HG03280 (cell line): ENCODE data around the gene SRRM5.
"Not testable (repeated sequence)": the region's sequence is repeated elsewhere in the genome, so short reads cannot be mapped to it uniquely, and the experiment has no call there.

Experiments
- ATAC-seq: cut with Tn5 transposase; IDR thresholded peaks from one replicate; pipeline ENCODE4 v1.9.1; 2021; ENCODE audit warnings: mild to moderate bottlenecking, moderate library complexity; ENCODE audit not compliant: unreplicated experiment

The SRRM5 gene

DNA sequence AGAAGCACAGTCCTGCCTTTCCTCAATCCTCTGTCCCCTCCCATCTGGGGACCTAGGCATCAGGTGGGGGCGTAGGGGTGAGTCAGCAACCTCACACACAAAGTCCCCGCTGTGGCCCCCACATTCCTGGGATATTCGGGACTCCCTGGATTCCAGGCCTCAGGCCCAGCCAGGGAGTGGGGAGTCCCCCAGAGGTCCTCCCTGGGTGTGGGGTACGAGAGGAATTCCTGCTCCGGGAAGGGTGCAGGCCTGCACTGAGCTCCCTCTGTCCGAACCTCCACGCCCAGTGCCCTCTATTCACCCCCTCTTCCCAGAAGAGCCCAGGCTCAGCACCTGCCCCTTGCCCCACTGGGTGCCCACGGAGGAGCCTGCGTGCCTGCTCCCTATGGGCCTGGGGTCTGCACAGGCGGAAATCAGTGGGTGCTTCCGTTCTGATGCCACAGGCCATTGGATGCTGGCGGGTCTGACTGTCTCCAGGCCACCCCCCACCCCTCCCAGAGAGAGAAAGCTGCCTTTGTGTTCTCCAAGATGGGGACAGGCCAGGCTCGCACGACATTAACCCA lies 24.3 kb downstream of the SRRM5 start:
- ATAC-seq, result no peak

DNA sequence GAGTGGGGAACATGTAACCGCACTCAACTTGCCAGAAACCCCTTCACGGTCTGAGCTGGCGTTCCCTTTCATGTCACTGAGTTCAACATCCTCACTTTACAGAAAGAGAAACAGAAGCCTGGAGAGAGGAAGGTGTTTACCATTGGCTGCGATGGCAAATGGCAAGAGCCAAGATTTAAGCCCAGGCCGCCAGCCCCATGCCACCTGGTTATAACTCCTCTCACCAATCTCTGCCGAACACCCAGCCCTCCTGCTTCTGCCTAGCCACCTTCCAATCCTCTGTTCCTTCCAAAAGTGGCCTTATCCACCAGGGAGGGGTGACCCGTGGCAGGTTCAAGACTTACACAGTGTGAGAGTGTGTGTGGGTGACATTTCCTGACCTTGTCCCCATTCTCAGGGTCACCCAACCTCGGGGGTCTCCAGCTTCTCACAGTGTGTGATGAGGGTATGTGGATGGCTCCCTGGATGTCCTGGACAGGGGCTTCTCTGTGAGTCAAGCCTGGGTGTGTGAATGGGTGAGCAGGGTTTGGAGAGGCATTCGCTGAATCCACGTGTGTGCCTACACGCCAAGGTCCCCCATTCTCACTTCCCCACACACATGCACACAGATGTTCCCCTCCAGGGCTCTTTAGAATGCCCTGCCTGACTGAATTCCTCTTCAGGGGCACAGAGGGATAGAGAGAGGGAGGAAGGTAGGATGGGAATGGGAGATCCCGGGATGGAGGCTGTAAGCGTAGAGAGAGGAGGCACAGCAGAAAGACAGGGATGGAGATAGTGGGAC lies 26.5 kb downstream of the SRRM5 start:
- no peak for ATAC-seq

DNA sequence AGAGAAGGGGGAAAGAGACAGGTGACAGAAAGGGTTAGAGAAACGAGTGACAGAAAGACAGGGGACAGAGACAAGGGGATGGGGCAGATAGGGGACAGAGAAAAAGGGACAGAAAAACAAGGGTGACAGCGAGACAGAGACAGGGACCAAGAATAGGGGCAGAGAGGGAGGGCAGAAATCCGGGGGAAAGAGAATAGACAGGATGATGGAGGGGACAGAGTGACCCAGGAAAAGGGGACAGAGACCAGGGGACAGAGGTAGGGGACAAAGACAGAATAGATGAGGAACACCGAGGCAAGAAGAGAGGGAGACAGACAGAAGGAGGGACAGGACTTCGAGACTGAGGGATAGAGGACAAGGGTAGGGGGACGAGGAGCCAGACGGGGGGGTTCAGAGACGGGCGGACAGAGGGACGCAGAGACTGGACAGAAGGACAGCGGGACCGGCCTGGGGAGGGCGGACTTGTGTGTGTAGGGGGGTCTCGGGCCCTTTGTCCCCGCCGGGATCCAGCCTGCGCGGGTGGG lies 27.2 kb downstream of the SRRM5 start:
- no peak for ATAC-seq

DNA sequence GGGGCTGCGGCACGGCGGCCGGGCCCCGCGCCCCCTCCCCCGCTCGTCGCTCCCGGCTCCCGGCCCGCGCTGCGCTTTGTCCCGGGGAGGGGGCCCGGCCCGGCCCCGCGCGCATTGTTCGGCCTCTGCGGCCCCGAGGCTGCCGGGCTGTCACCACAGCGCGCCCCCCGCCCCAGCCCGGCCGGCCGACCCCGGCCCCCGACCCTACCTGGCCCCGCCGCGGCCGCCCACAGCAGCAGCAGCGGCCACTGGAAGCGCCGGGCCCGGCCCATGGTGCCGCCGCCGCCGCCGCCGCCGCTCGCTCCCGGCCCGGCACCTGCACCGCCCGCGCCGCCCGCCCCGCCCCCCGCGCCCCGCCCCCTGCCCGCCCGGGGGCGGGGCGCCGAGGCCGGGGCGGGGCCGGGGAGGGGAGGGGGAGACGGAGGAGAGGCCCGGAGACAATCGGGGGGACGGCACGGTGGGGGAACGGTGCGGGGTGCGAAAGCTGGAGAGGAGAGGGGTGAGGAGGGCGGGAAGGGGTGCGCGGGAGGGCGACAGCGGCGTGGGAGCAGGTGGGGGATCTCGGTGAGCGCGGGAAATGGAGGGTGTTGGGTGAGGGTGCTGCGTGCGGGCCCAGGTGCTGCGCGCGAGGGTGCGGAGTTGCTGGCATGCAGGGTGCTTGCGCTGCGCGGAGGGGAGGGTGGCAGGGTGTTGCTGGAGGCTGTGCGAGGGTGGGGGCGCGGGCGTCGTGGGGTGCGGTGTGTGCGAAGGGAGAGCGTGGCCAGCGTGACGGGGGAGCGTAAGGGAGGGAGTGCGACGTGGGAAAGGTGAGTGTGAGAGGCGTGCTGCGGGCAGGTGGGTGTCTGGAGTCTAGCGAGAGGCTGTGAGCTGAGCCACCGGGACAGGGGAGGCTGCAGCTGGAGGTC lies 27.9 kb downstream of the SRRM5 start, which contains the start of gene CADM4:
Gene CADM4 (minus strand): TSS at position 332 of the 905 bp plus-strand sequence. CDS start 60 bp downstream, at position 272.
- no peak for ATAC-seq

DNA sequence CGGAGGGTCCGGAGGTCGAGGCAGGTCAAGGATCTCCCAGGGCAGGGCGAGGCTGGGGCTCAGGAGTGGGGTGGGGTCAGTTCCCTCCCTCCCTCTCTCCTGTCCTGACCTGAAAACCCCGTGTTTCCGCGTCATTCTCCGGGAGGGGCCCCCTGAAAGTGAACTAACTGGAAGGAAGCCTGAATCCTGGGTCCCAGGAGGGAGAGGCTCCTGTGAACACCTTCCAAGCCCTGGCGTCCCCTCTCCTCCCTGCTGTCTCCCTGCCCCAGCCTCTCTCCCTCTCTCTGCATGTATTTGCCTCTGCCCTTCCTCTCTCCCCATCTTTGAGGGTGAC lies 28.5 kb downstream of the SRRM5 start:
- no peak for ATAC-seq

DNA sequence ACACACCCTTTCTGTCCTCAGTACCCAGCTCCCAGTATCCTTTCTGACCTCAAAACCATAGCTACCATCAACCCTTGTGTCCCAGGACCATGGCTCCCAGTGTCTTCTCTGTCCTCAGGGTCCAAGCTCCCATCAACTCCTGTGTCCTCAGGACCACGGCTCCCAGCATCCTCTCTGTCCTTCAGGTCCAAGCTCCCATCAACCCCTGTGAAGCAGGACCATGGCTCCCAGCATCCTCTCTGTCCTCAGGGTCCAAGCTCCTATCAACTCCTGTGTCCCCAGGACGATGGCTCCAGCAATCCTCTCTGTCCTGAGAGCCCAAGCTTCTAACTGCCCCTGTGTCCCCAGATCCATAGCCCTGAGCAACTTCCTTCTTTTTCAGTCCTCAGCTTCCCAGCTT lies 29.4 kb downstream of the SRRM5 start:
- ATAC-seq, result no peak

DNA sequence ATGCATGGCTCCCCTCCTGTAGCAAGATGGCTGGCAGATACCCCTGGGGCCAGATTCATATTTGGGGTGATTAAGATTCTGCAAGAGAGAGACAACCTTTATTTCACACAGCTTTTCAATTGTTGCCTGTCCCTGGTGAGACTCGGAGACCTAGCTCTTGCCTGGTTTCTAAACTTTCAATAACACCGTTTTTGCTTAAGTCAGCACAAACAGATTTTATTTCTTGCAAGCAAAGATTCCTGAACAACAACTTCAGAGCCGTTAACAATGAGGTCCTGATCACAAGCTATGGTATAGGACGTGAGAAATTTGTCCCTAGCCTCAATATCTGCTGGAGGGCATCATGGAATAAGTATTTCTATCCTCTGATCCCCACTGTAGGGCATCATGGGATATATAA lies 30.6 kb downstream of the SRRM5 start:
- no peak for ATAC-seq

DNA sequence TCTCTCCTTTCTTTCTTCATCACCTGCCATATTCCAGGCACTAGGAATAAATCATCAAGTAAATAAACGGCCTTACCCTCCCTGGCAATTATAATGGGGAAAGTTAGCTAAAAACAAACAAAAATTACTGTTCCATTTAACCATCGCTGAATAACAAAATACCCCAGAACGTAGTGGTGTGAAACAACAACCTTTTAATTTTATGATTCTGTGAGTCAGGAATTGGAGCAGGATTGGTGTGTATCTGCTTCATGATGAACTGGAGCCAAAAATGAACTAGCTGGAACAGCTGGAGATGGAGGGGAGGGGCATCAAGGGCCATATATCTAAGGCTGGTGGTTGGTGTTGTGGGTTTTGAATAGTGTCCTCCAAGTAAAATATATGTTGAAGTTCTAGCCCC lies 31.4 kb downstream of the SRRM5 start:
- ATAC-seq, result no peak

DNA sequence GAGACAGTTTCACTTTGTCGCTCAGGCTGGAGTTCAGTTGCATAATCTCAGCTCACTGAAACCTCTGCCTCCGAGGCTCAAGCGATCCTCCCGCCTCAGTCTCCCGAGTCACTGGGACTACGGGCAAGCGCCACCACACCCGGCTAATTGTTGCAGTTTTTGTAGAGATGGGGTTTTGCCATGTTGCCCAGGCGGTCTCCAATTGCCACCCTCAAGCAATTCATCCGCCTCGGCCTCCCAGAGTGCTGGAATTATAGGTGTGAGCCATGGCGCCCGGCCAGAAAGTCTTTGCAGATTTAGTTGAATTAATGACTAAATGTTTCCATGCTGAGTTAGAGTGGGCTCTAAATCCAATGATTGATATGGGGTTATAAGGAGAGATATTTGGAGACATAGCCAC lies 32.3 kb downstream of the SRRM5 start:
- no peak for ATAC-seq

DNA sequence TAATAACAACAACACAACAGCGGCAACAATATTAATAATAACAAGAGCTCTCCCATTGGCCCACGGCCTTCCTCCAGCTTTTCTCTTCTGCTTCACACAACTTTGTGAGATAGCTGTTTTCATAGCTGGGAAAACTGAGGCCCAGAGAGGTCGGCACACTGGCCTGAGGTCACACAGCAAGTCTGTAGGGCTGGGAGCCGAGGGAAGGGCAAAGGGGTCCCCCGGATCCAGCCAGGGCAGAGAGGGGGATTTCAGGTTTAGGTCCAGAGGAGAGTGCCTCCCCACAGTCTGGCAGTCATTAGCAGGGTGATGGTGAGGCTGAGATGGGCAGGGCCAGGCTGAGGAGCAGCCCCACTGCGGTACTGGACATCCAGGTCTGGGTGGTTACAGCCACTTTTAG lies 36.7 kb downstream of the SRRM5 start:
- no peak for ATAC-seq

DNA sequence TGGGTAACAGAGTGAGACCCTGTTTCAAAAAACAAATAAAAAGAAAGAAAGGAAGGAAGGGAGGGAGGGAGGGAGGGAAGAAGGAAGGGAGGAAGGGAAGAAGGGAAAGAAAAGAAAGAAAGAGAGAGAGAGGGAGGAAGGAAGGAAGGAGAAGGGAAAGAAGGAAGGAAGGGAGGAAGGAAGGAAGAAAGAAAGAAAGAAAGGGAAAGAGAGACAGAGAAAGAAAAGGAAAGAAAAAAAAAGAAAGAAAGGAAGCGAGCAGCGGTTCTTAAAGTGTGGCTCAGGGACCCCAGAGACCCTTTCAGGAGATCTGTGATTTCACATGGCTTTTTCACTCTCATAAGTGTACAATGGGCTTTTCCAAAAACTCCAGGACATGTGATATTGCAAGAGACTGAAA lies 37.6 kb downstream of the SRRM5 start:
- ATAC-seq, result no peak

DNA sequence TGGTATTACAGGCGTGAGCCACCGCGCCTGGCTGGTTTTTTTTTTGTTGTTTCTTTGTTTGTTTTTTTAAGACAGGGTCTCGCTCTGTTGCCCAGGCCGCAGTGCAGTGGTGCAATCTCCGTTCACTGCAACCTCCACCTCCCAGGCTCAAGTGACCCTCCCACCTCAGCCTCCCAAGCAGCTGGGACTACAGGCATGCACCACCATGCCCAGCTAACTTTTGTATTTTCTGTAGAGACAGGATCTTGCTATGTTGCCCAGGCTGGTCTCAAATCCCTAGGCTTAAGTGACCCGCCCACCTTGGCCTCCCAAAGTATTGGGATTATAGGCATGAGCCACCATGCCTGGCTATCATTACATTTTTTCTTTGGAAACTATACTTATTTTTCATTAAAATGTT lies 38.4 kb downstream of the SRRM5 start:
- not testable (repeated sequence) for ATAC-seq

DNA sequence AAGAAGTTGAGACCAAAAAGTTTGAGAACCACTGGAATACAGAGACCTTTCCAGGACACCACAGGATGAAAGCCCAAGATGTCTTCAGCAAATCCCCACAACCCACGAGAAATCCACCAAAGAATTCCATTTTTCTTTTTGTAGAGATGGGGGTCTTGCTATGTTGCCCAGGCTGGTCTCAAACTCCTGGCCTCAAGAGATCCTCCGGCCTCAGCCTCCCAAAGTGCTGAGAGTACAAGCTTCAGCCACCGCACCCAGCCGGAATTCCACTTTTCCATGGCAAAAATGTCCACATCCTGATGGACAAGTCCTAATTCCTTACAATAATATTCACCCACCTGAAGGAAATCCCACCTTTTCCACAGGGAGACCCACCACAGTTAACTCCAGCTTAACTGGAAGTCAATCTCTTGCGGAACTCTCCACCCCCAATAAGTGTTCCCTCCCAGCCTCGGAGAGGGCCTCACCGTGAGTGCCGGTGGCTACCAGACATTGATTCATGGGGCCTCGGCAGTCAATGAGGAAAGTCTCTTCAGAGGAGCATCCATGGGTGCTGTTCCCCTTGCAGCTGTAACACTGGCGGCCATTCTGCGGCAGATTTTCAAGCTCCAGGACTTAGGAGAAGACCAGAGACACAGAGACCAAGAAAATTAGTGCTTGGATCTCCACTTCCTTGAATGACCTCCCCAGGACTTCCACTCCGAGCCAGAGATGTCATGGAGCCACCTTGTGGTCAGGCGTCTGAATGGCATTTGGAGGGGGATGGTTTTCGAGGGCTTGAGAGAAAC lies 40.1 kb downstream of the SRRM5 start:
- ATAC-seq, result no peak

DNA sequence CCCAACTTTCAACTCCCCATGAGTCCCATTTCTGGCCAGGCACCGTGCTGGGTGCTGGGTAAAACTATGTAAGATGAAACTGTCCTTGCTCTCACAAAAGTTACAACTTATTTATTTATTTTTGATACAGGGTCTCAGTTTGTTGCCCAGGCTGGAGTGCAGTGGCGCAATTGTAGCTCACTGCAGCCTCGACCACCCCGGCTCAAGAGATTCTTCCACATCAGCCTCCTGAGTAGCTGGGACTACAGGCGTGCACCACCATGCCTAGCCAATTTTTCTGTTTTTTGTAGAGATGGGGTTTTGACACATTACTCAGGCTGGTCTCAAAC lies 40.6 kb downstream of the SRRM5 start:
- no peak for ATAC-seq

DNA sequence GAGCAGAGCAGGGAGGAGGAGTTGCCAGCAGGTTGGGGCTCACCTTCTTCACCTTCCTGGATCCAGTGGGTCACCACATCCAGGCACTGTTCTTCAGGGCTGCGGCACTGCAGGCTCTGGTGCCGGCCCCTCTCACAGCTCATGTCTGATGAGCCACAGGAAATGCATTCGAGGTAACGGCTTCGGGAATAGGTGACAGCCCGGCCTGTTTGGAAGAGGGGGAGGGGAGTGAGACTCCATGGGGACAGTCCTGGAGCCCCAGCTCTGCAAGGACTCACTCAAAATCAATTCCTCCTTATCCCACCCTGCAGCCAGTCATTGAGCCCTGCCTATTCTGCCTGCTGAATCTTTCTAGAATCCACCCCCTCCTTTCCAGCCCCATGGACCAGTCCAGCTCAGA lies 44.5 kb downstream of the SRRM5 start:
- ATAC-seq, result no peak

DNA sequence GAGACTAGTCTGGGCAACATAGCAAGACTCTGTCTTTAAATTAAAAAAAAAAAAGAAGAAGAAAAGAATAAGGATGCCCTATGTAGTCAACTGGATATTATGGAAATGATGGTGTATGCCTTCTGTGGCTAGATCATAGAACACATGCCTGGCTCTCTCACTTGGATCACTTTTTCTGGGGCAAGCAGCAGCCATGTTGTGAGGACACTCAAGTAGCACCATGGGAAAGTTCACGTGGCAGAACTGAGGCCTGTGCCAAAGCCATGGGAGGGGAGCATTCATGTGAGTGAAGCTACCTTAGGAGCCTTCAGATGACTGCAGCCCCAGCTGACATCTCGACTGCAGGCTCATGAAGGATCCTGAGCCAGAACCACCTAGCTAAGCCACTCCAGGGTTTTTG lies 46.1 kb downstream of the SRRM5 start:
- no peak for ATAC-seq

DNA sequence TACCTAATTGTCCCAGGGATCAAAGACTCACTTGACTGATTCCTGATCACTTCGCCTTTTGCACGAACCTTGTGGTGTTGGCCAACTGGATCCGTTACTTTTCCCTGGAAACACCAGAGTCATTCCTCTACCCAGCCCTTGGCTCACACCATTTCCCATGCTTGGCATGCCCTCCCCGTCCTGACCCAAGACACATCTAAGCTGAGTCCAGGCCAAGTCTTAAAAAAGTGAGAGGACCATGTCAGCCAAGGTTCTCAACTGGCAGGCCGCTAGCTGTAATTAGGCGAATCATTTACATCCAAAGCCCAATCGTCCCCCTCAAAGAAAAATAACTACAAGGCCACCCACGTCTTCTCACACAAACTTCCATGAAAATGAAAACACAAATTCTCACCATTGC lies 46.6 kb downstream of the SRRM5 start:
- ATAC-seq, result no peak

DNA sequence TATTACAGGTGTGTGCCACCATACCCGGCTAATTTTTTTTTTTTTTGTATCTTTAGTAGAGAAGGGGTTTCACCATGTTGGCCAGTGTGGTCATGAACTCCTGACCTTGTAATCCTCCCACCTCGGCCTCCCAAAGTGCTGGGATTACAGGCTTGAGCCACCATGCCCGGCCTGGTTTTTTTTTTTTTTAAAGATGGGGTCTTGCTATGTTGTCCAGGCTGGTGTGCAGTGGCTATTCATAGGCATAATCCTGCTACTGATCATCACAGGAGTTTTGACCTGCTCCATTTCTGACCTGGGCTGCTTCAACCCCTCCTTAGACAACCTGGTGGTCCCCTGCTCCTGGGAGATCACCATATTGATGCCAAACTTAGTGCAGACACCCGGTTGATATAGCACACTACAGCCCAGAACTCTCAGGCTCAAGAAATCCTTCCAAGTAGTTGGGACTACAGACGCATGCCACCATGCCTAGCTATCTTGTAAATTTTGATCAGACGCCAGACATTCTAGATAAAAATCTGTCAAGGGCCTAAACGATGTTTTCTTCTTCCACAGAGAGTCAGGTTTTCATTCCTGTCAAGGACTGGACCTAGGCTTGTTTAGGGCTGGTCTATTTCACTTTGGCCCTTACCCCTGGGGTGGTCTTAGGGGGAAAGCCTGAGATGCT lies 48.5 kb downstream of the SRRM5 start:
- no peak for ATAC-seq

DNA sequence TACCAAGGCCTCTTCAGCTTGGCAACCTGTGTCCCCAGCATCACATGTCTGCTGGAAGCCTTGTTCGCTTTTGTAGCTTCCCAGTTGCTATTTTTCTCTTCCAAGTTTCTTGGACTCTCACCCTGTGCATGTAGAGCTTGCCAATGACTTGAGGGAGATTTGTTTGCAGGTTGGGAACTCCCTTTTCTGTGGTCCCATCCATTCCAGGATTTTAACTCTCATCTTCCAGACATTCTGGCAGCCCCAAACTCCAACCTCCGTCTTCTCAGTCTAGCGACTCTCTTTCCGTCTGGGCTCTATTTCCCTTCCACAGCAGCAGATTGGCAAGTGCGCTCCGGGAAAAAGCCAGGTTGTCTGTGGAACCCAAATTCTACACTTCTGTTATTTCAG lies 49.1 kb downstream of the SRRM5 start:
- ATAC-seq, result no peak

DNA sequence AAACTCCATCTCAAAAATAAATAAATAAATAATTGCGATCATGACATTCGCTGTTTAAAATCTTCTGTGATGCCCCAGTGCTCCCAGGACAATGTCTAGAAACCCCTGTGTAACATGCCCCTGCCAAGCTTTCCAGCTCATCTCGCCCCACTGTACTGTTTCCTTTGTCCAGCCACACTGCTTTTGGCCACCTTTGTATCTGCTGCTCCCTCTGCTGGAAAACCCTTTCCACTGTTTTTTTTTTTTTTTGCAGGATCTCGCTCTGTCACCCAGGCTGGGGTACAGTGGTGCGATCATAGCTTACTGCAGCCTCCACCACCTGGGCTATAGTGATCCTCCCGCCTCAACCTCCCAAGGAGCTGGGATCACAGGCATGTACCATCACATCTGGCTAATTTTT lies 50.6 kb downstream of the SRRM5 start:
- ATAC-seq, result no peak

DNA sequence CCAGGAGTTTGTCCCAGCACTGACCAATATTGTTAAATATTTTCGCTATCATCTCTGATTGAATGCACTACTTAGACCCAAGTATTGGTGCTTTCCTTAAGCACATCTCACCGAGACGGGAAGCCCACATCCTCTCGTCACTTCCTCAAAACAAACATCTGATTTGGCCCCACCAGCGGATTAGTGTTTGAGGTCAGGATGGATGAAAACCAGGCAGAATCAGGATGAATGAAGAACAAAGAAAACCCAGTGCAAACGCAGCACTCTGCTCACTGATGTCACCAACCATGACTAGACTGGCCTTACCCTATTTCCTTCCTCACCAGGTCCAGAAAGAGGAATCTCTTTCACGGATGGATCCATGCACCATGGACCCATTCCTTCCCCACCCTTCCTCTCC lies 52.1 kb downstream of the SRRM5 start:
- ATAC-seq, result no peak
